Liver (tissue), 9 donors: ENCODE measurements around the gene CRYBB3. TPM values are rescaled to one million over a fixed set of nuclear protein-coding genes. Genes with fewer than 3 reads are reported as not detected.

Experiments used
- DNase-seq: peaks from one replicate; pipeline ENCODE4 v3.0.0-alpha.2; 2017; ENCODE audit warnings: low spot score
- H3K27ac ChIP-seq, 2 donors: one replicate each; pipeline ENCODE4 v1.7.0; 2013; ENCODE audit warnings: inconsistent platforms in 2 of 2, low read length in 2 of 2, control low read depth in 1 of 2, low read depth in 1 of 2, mild to moderate bottlenecking in 1 of 2
- H3K27me3 ChIP-seq, 4 donors: one replicate each; pipeline versions ENCODE4 v1.6.1 to v1.7.0; 2013; ENCODE audit warnings: low read length in 3 of 4, inconsistent platforms in 1 of 4, mild to moderate bottlenecking in 1 of 4, moderate library complexity in 1 of 4; ENCODE audit not compliant: control insufficient read depth in 4 of 4, insufficient read depth in 4 of 4
- H3K36me3 ChIP-seq, 4 donors: one replicate each; pipeline versions ENCODE4 v1.6.1 to v1.7.0; 2013; ENCODE audit warnings: low read length in 3 of 4, mild to moderate bottlenecking in 3 of 4, low read depth in 1 of 4, moderate library complexity in 1 of 4; ENCODE audit not compliant: control insufficient read depth in 4 of 4, insufficient read depth in 3 of 4
- H3K4me1 ChIP-seq, 4 donors: one replicate each; pipeline versions ENCODE4 v1.6.1 to v1.7.0; 2013; ENCODE audit warnings: low read length in 3 of 4, mild to moderate bottlenecking in 3 of 4, moderate library complexity in 1 of 4; ENCODE audit not compliant: control insufficient read depth in 4 of 4, insufficient read depth in 4 of 4
- H3K4me3 ChIP-seq, 3 donors: one replicate each; pipeline versions ENCODE4 v1.6.1 to v1.7.0; 2013; ENCODE audit warnings: low read length in 3 of 3, control low read depth in 1 of 3, low read depth in 1 of 3, mild to moderate bottlenecking in 1 of 3
- H3K9ac ChIP-seq, 2 donors: one replicate each; pipeline ENCODE4 v1.7.0; 2013; ENCODE audit warnings: low read length in 2 of 2, mild to moderate bottlenecking in 2 of 2, moderate library complexity in 2 of 2, control low read depth in 1 of 2, low read depth in 1 of 2
- H3K9me3 ChIP-seq, 4 donors: one replicate each; pipeline versions ENCODE4 v1.6.1 to v1.7.0; 2013; ENCODE audit warnings: low read length in 3 of 4; ENCODE audit not compliant: control insufficient read depth in 4 of 4
- EGR1 ChIP-seq, 2 donors: IDR thresholded peaks; 2 replicates each; pipeline ENCODE4 v1.6.1; 2016 to 2018; ENCODE audit warnings: antibody characterized with exemption in 2 of 2, low read depth in 2 of 2
- FOXA1 ChIP-seq: IDR thresholded peaks from 2 replicates; pipeline ENCODE4 v1.6.1; 2016; ENCODE audit warnings: antibody characterized with exemption
- FOXA2 ChIP-seq: IDR thresholded peaks from 2 replicates; pipeline ENCODE4 v1.6.1; 2016; ENCODE audit warnings: antibody characterized with exemption
- GABPA ChIP-seq, 2 donors: IDR thresholded peaks in 1 of 2; conservative IDR thresholded peaks in 1 of 2; 2 replicates each; pipeline ENCODE4 v1.6.1; 2016; ENCODE audit warnings: antibody characterized with exemption in 2 of 2, mild to moderate bottlenecking in 1 of 2, moderate library complexity in 1 of 2
- HNF4A ChIP-seq, 2 donors: conservative IDR thresholded peaks; 2 replicates each; pipeline ENCODE4 v1.6.1; 2016; ENCODE audit warnings: antibody characterized with exemption in 2 of 2, mild to moderate bottlenecking in 2 of 2
- HNF4G ChIP-seq: IDR thresholded peaks from 2 replicates; pipeline ENCODE4 v1.6.1; 2016; ENCODE audit warnings: antibody characterized with exemption
- NR2F2 ChIP-seq: IDR thresholded peaks from 2 replicates; pipeline ENCODE4 v1.6.1; 2016; ENCODE audit warnings: antibody characterized with exemption
- RAD21 ChIP-seq, 2 donors: IDR thresholded peaks; 2 replicates each; pipeline ENCODE4 v1.6.1; 2016; ENCODE audit warnings: antibody characterized with exemption in 2 of 2, mild to moderate bottlenecking in 2 of 2
- RXRA ChIP-seq, 2 donors: IDR thresholded peaks; 2 replicates each; pipeline ENCODE4 v1.6.1; 2017 to 2018; ENCODE audit warnings: antibody characterized with exemption in 2 of 2, mild to moderate bottlenecking in 1 of 2
- SP1 ChIP-seq: IDR thresholded peaks from 2 replicates; pipeline ENCODE4 v1.6.1; 2018; ENCODE audit warnings: antibody characterized with exemption, mild to moderate bottlenecking
- TAF1 ChIP-seq: conservative IDR thresholded peaks from 2 replicates; pipeline ENCODE4 v1.6.1; 2016; ENCODE audit warnings: antibody characterized with exemption, mild to moderate bottlenecking
- YY1 ChIP-seq: IDR thresholded peaks from 2 replicates; pipeline ENCODE4 v1.6.1; 2016; ENCODE audit warnings: antibody characterized with exemption, mild to moderate bottlenecking
- ZBTB33 ChIP-seq: IDR thresholded peaks from 2 replicates; pipeline ENCODE4 v1.6.1; 2016; ENCODE audit warnings: antibody characterized with exemption
- WGBS: extraction: QIAGEN DNeasy Blood & Tissue Kit; methylation state at CpG from one replicate; pipeline ENCODE4 v1.1.7; 2013; 5-methylcytosine and 5-hydroxymethylcytosine counted together
- polyA plus RNA-seq, 2 donors: library from polyadenylated mRNA; stranded (reverse) in 1 of 2; unstranded in 1 of 2; fragments of 200-250 nt in 1 of 2; fragments of >200 nt in 1 of 2; fragmentation: Nextera tagmentation in 1 of 2; extraction: Ambion mirVana in 1 of 2; gene quantifications; one replicate each; pipeline versions ENCODE4 v1.2.1 to v1.2.3, GENCODE V29; 2013 to 2015
- total RNA-seq, 2 donors: library from RNA; depleted of rRNA; stranded (reverse); fragments of >200 nt; gene quantifications; one replicate each; pipeline ENCODE4 v1.2.3, GENCODE V29; 2014
- TF ChIP-seq, protein P1 (sequence below): IDR thresholded peaks from 2 replicates; pipeline ENCODE4 v1.6.1; 2016; ENCODE audit warnings: antibody characterized with exemption
- TF ChIP-seq, protein P2 (sequence below): IDR thresholded peaks from 2 replicates; pipeline ENCODE4 v1.6.1; 2016; ENCODE audit warnings: antibody characterized with exemption, mild to moderate bottlenecking
- TF ChIP-seq, protein P3 (sequence below): IDR thresholded peaks from 2 replicates; pipeline ENCODE4 v1.6.1; 2016; ENCODE audit warnings: antibody characterized with exemption
- donor health status: healthy.
- donor health status: healthy.
- donor health status: healthy.
- donor health status: healthy.
- donor health status: healthy.

The CRYBB3 gene
- total and polyA plus RNA-seq, 4 donors: 0.25 to 0.38 TPM; not detected in 2

GRCh38 chr22:25212337-25212736 lies 12.7 kb downstream of the CRYBB3 start:
- Histone ChIP-seq H3K27ac (no peak overlapping the region), H3K4me1 (peaks cover 0 to 3% (median 0%) of the 10 kb centered on the region in 4 donors), H3K36me3 (no peaks in the 10 kb centered on the region), H3K27me3 (no peaks in the 10 kb centered on the region), H3K9ac (no peak overlapping the region), H3K4me3 (no peak overlapping the region), H3K9me3 (no peaks in the 10 kb centered on the region)
- WGBS: 59% methylated on average over 3 of the region's 3 CpGs
- no peak for DNase-seq
- TF ChIP-seq EGR1 (IDR thresholded peaks at IDR 0.05; ENCODE audit: low read depth in 2 of 2) (no peak), HNF4G (no peak), RAD21 (IDR thresholded peaks at IDR 0.05) (no peak), FOXA1 (no peak), RXRA (IDR thresholded peaks at IDR 0.05) (no peak), NR2F2 (no peak), SP1 (no peak), TAF1 (no peak), HNF4A (conservative IDR thresholded peaks at IDR 0.05) (no peak)
- TF ChIP-seq, protein P1, sequence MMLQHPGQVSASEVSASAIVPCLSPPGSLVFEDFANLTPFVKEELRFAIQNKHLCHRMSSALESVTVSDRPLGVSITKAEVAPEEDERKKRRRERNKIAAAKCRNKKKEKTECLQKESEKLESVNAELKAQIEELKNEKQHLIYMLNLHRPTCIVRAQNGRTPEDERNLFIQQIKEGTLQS: no peak
- TF ChIP-seq, protein P2, sequence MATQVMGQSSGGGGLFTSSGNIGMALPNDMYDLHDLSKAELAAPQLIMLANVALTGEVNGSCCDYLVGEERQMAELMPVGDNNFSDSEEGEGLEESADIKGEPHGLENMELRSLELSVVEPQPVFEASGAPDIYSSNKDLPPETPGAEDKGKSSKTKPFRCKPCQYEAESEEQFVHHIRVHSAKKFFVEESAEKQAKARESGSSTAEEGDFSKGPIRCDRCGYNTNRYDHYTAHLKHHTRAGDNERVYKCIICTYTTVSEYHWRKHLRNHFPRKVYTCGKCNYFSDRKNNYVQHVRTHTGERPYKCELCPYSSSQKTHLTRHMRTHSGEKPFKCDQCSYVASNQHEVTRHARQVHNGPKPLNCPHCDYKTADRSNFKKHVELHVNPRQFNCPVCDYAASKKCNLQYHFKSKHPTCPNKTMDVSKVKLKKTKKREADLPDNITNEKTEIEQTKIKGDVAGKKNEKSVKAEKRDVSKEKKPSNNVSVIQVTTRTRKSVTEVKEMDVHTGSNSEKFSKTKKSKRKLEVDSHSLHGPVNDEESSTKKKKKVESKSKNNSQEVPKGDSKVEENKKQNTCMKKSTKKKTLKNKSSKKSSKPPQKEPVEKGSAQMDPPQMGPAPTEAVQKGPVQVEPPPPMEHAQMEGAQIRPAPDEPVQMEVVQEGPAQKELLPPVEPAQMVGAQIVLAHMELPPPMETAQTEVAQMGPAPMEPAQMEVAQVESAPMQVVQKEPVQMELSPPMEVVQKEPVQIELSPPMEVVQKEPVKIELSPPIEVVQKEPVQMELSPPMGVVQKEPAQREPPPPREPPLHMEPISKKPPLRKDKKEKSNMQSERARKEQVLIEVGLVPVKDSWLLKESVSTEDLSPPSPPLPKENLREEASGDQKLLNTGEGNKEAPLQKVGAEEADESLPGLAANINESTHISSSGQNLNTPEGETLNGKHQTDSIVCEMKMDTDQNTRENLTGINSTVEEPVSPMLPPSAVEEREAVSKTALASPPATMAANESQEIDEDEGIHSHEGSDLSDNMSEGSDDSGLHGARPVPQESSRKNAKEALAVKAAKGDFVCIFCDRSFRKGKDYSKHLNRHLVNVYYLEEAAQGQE: no peak
- TF ChIP-seq, protein P3, sequence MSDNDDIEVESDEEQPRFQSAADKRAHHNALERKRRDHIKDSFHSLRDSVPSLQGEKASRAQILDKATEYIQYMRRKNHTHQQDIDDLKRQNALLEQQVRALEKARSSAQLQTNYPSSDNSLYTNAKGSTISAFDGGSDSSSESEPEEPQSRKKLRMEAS: no peak

GRCh38 chr22:25213221-25213620 lies 13.6 kb downstream of the CRYBB3 start:
- Histone ChIP-seq H3K9ac (no peak overlapping the region), H3K27ac (no peak overlapping the region), H3K9me3 (no peaks in the 10 kb centered on the region), H3K36me3 (no peaks in the 10 kb centered on the region), H3K4me1 (peaks cover 0 to 1% (median 0%) of the 10 kb centered on the region in 4 donors), H3K27me3 (no peaks in the 10 kb centered on the region), H3K4me3 (no peak overlapping the region)
- 81% methylated on average over 3 of the region's 3 CpGs for WGBS
- DNase-seq: no peak
- TF ChIP-seq EGR1 (IDR thresholded peaks at IDR 0.05; ENCODE audit: low read depth in 2 of 2): no peak
- TF ChIP-seq, protein P1: no peak
- TF ChIP-seq SP1: no peak
- TF ChIP-seq NR2F2: no peak

DNA sequence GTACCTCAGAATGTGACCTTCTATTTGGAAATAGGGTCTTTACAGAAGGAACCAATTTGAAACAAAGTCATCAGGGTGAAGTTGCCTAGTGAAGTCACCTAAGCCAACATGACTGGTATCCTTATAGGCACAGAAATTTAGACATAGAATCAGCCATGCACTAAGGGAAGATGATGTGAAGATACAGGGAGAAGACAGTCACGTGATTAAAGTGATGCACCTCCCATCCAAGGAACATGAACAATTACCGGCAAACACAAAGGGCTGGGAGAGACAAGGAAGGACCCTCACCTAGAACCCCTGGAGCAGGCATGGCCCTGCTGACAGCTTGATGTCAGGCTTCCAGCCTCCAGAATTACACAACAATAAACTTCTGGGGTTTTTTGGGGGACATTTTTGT lies 16.6 kb downstream of the CRYBB3 start:
- Histone ChIP-seq H3K27ac (no peak overlapping the region), H3K36me3 (no peaks in the 10 kb centered on the region), H3K9me3 (no peaks in the 10 kb centered on the region), H3K9ac (no peak overlapping the region), H3K4me1 (no peaks in the 10 kb centered on the region), H3K27me3 (no peaks in the 10 kb centered on the region), H3K4me3 (no peak overlapping the region)
- 81% methylated on average over 2 of the region's 2 CpGs for WGBS
- no peak for DNase-seq
- TF ChIP-seq TAF1 (no peak), GABPA (IDR thresholded peaks at IDR 0.05 in 1 of 2, conservative IDR thresholded peaks at IDR 0.05 in 1 of 2) (no peak), SP1 (no peak), HNF4G (no peak), EGR1 (IDR thresholded peaks at IDR 0.05; ENCODE audit: low read depth in 2 of 2) (no peak), FOXA1 (no peak), ZBTB33 (no peak), RAD21 (IDR thresholded peaks at IDR 0.05) (no peak), YY1 (no peak), RXRA (IDR thresholded peaks at IDR 0.05) (no peak), FOXA2 (no peak), NR2F2 (no peak)
- TF ChIP-seq, protein P3: no peak
- TF ChIP-seq, protein P2: no peak
- TF ChIP-seq, protein P1: no peak
